HG03175 (cell line): ENCODE data around the gene LIMS3.
"Not testable (repeated sequence)": the region's sequence is repeated elsewhere in the genome, so short reads cannot be mapped to it uniquely, and the experiment has no call there.

Experiments used
- ATAC-seq: cut with Tn5 transposase; IDR thresholded peaks from one replicate; pipeline ENCODE4 v1.9.1; 2021; ENCODE audit warnings: mild to moderate bottlenecking, moderate library complexity; ENCODE audit not compliant: unreplicated experiment

The LIMS3 gene, protein sequence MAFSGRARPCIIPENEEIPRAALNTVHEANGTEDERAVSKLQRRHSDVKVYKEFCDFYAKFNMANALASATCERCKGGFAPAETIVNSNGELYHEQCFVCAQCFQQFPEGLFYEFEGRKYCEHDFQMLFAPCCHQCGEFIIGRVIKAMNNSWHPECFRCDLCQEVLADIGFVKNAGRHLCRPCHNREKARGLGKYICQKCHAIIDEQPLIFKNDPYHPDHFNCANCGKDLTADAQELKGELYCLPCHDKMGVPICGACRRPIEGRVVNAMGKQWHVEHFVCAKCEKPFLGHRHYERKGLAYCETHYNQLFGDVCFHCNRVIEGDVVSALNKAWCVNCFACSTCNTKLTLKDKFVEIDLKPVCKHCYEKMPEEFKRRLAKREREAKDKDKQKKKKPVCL

DNA sequence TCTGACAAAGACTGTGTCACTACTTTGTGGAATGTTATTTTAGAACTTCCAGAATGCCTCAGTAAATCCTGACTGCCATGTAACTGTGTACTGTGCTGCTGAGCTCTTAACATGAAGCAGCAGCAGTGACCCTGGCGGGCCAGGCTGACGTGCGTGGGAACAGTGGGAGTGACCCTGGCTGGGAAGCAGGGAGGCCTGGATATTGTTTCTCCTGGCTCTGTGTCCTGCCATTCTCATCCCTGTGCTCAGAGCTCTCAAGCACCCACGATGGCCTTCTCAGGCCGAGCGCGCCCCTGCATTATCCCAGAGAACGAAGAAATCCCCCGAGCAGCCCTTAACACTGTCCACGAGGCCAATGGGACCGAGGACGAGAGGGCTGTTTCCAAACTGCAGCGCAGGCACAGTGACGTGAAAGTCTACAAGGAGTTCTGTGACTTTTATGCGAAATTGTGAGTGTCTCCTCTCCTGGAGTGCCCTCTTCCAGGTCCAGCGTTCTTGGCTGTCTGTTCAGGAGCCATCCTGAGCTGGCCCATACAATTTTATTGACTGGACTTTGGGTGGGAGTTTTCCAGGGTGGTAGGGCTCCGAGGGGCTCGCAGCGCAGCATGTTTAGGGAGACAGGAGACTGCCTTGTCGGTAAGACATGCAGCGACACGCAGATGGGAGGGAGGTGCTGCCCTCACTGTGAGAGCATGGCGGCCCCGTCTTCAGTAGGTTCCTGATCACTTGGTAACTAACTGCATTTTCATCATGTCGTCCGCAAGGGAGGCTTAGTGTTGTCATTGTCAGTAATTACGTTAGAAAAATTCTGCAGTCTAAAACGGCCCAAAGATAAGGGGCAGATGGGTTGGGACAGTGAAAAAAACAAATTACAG, at the start of gene LIMS3:
TSS of gene LIMS3 (plus strand) at position 227 of the 875 bp plus-strand sequence. CDS start at position 268, 41 bp downstream.
- ATAC-seq: not testable (repeated sequence)

DNA sequence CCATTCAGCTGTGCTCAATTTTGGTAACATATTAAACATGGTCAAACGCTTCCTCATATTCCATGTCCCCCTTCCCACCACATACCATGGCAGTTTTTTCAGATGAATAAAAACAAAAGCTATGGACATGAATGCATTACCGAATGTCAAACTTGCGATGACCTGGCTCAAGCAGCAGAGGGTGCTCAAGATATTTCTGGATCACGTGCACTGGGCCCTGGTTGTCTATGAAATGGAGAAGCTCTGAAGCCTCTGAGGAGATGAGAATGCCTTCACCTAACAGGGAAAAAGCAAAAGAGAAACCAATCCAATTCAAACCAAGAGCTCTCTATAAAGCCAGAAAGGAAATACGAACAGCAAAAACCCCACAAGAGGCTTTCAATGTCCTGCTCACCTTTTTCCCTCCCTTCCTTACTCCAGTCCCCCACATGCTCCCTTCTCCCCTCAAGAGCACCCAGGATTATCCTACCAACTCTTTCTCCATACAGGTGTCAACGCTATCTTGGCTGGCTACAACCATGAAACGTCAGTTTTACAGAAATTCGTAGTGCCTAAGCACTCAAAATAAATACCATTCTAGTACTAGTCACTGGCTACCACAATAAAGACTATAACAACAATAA, 27.2 kb upstream of the LIMS3 start:
- ATAC-seq: peak; percentile 87

DNA sequence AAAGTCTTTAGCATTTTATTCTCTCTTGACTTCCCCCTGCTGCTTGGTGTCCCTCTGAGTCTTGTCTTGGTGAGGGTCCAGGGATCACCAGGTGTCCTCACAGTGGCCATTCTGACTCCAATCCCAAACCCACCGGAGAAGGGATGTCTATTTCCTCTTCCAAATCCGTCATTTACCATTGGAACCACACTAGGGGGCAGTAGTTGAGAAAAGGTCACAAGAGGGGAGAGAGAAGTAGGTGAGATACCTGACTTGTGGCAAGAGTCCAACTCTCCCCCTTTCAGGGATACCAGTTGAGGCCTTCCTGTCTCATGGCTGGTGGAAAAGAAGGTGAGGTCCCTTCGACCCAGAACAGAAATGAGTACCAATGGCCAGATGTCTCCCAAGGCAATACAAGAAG, 21.9 kb upstream of the LIMS3 start:
- ATAC-seq: not testable (repeated sequence)

DNA sequence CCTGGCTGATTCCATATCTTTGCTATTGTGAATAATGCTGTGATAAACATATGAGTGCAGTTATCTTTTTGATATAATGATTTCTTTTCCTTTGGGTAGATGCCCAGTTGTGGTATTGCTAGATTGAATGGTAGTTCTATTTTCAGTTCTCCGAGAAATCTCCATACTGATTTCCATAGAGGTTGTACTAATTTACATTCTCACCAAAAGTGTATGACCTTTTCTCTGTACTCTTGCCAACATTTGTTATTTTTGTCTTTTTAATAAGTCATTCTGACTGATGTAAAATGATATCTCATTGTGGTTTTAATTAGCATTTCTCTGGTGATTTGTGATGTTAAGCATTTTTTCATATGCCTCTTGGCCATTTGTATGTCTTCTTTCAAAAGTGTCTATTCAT, 16.4 kb upstream of the LIMS3 start:
- ATAC-seq: not testable (repeated sequence)

DNA sequence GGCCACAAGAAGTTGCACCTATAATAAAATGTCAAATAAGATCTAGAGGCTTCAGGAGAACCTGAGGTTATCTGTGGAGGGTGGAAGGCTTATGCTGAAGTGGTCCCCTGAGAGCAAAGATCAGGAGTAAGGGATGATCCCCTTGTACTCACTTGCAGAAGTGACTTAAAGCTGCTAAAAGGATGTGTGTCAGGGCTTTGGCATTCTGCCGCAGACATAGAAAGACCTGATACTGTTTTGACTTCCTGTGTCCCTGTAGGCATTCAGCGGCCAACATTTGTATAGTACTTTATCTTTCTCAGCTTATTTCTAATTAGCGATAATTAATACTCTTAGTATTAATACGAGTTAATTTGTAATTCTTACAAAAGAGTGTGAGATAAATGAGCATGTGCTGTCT, 10.1 kb upstream of the LIMS3 start:
- ATAC-seq: not testable (repeated sequence)

DNA sequence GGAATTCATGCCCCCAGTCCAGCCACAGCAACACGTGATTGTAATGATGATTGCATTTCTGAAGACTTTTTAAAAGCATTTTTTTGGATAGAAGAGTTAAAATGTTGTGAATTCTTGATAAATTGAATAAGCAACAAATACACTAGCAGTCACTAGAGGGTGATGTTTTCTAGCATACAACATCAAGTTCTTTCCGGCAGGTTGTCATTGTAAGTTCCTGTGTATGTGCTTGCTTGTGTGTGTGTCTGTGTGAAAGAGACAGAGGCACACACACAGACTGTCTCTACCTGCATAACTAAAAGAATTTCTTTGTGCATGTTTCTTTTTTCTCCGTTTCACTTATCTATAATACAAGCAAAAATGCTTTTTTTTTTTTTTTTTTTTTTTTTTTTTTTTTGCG, 8.6 kb upstream of the LIMS3 start:
- not testable (repeated sequence) for ATAC-seq

DNA sequence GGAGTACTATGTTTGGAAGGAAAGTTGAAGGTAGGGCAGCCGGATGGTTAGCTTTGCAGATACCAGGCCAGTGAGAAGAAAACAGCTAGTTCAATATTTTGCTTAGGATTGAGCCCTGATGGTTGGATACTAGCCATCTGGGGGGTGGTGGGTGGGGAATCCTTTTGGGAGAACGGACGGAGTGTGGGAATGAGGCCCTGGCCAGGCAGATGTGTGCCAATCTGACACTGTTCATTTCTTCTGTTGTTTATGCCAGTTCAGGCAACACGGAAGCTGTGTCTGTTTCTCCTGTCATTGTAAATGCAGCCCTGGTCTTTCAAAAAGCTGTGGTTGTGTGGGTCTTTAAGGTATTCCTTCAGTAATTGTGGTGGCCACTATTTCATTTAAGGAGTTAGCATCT, 7.5 kb upstream of the LIMS3 start:
- ATAC-seq: not testable (repeated sequence)

DNA sequence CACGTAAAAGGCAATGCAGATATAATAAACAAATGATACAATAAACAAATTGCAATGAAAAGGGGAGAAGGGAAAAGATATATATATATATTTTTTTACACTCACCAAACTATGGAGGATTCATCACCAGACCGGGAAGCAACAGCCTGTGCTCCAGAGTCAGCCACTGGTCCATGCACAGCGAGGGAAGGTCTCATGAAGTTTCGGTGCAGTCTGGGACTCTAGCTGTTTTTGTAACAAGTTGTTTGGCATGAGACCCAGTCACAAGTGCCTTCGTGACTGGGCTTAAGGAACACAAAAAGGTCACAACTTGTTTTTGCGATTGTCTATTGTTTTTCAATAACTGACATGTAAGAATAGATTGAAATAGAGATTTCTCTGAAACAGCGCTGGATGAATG, 4.8 kb upstream of the LIMS3 start:
- not testable (repeated sequence) for ATAC-seq

DNA sequence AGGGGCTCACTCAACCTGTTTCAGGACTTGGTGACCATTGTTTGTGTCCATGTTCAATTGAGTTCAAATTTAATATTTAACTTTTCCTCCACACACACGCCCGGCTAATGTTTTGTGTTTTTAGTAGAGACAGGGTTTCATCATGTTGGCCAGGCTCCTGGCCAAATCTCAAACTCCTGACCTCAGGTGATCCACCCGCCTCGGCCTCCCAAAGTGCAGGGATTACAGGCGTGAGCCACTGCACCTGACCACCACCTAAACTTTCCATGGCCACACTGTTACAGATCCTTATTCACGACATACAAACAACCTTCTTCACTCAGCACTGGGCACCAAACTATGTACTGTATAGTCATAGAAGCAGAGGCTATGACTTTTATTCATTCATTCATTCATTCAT, 4.3 kb upstream of the LIMS3 start:
- not testable (repeated sequence) for ATAC-seq

DNA sequence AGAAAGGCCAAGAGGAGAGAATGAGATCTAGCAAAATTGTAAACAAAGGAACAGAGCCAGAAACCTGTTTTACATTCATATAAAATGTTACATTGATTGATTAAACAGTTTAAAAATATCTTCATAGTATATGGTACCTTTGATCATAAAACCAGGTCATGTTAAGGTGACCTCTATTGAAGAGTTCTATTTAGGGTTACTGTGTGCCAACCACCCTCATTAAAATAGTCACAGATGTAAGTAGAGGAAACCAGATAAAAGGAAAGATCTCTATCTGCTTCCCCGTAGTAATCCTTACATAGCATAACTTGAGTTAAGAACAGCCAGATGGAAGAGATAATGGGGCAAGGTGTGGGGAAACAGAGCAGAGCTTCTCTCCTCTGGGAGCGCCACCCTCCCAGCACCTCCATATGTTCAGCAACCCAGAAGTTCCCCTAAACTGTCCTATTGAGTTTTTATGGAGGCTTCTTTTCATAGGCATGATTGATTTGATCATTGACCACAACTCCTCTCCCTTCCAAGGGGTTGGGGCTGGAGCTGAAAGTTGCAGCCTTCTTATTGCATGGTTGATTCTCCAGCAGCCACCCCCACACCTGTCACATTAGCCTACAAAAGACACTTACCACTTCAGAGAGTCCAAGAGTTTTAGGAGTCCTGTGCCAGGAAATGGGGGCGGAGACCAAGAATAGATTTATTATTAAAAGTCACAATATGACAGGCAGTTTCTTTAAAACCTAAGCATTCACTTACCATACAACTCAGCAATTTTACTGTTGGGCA, 3.2 kb upstream of the LIMS3 start:
- ATAC-seq: not testable (repeated sequence)

DNA sequence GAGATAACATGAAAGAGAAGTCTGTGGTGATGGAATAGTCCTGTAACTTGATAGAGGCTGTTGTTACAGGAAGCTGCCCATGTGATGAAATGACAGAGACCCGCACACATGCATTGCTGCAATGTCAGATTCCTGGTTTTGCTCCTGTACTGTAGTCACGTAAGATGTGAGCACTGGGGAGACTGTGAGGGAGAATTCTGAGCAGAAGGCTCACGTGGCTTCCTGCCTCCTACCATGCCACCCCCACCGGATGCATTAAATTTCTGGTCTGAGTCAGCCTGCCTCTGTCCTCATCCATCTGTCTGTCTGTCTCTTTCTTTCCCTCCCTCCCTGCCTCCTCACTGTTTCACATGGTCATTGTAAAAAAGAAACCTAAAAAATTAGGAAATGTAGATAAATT, 2.3 kb upstream of the LIMS3 start:
- ATAC-seq: peak; percentile 97

DNA sequence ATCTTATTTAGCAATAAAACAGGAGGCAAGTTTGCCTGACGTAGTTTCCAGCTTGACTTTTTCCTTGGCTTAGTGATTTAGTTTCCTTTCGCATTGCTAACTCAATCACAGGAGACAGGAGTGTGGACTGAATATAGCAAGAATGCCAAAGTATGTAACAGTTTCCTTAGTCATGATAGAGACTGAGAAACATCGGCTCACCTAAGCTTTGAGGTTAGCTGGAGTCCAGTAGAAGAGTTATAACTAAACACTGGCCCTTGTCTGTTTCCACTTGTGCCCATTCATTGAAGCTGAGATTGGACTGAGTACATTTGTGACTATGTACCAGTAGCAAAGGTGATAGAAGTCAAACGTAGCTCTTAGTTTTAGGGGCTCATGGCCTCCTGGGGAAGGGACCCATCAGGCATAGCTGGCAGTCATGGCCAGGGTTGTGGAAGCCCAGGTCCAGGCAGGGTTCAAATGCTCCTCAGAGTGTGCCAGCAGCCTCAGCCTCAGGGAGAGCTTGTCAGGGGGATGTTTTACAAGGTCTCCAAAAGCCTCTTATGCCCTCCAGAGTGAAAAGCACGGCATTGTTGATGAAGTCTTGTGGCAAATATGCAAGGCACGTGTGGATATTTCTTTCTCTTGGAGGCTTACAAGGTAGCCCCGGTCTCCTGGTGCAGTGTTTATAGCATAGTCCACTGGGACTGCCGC, 573 bp upstream of the LIMS3 start:
- ATAC-seq: not testable (repeated sequence)

DNA sequence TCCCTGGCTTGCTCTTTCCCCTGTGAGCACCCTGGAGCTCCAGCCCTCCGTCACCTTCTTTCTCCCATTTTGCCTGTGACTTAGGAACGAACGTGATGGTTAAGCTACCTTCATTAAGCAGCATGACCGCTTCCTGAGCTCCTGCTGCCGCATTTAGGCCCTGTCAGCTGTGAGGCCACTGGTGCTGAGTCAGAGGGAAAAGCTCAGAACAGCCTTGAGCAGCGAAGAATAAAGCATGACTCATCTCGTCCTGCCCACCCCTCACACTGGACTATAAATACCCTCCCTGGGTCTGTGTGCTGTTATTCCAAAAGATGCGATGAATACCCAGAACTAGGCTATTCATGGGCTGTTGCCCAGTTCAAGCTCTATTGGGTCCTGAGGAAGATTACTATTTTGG, 7.3 kb downstream of the LIMS3 start:
- ATAC-seq: peak; percentile 74

DNA sequence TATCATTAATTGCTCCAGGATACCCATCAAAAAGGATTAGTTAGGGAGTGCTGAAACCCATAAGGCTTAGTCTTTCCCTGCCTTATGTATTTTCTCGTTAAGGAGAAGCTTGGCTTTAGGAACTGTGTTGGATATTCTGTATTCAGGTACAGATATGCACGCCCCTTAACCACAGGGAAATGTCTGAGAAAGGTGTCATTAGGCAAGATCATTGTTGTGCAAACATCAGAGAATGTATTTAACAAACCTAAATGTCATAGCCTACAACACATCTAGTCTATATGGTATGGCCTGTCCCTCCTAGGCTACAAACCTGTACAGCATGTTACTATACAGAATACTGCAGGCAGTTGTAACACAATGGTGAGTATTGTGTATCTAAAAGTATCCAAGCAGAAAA, 10.1 kb downstream of the LIMS3 start:
- ATAC-seq: not testable (repeated sequence)

DNA sequence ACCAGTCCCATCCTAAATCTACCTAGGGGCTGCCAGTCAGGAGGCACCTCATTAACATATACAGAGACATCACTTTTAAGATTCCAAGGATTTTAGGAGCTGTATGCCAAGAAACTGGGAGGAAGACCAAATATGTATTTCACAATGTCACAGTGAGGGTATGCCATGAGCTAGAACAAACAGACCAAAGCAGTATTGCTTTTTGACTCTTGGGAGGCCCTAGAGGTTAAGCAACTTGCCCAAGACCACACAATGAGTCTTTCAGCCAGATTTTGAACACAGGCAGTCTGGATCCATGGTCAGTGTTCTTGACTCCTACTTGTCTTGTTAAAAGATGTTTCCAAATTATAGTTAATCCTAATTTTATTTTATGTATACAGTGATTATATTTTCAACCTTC, 12.3 kb downstream of the LIMS3 start:
- ATAC-seq: not testable (repeated sequence)

DNA sequence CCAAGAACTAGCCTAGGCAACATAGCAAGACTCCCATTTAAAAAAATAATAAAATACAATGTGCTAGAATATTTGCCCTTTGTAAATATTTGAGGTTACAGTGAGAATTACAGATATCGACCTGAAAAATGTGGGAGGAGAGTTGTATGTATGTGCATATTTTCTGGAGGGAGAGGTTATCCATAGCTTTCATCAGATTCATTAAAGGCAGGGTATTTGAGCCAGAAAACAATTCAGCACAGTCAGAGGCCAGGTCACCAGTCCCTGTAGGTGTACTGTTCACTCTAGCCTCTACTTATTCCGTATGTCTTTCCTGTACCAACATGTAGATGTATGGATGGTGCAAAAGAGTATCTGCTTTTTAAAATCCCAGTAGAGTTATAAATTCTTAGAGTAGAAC, 15.4 kb downstream of the LIMS3 start:
- ATAC-seq: not testable (repeated sequence)

DNA sequence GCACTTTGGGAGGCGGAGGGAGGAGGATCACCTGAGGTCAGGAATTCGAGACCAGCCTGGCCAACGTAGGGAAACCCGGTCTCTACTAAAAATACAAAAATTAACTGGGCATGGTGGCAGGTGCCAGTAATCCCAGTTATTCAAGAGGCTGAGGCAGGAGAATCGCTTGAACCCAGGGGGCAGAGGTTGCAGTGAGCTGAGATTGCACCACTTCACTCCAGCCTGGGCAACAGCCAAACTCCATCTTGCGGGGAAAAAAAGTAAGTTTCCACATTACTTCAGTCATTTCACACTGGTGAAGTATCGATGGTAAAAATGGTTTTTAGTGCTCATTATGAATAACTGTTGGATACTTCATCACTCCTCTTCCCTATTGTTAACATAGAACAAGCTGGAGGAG, 16.1 kb downstream of the LIMS3 start:
- ATAC-seq: not testable (repeated sequence)

DNA sequence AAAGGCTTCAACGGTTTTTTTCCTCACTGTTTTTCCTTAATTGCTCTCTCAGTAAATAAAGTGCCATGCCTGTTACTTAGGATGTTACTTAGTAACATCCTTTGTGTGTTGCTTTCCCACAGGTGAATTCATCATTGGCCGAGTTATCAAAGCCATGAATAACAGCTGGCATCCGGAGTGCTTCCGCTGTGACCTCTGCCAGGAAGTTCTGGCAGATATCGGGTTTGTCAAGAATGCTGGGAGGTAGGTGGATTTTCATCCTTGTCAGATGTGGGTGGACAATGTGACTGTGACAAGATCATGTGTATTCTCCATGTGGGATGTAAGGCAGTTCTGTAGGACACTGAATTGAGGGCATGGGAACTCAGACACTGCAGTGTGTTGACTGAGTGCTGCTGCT, 17.3 kb downstream of the LIMS3 start:
- ATAC-seq: not testable (repeated sequence)

DNA sequence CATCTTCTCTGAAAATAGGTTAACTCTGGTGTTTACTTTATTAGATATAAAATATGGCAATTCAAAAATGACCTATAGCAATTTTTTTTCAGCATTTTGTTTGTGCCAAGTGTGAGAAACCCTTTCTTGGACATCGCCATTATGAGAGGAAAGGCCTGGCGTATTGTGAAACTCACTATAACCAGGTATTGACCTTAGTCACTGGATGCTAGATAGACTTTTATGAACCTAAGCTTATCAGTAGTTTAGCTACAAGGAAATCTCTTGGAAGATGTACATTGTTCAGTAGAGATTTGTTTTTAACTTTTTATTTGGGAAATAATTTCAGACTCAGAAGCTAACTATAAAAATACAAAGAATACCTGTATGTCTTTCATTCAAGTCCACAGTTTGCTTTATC, 21.7 kb downstream of the LIMS3 start:
- ATAC-seq: not testable (repeated sequence)
